G401 (cell line): ENCODE measurements around the gene ADAMTS18. TPM values are rescaled to one million over a fixed set of nuclear protein-coding genes. Genes with fewer than 3 reads are reported as not detected.
"Not testable (repeated sequence)": the region's sequence is repeated elsewhere in the genome, so short reads cannot be mapped to it uniquely, and the experiment has no call there.

Experiments
- DNase-seq: peaks from one replicate; pipeline ENCODE4 v3.0.0-alpha.2; 2015; ENCODE audit warnings: low spot score
- in situ Hi-C: cut with HindIII; loops from 2 replicates; pipeline ENCODE4 v1.10.0; 2016; ENCODE audit warnings: low sequenced_read_pairs, mixed read lengths
- total RNA-seq: library from RNA; depleted of rRNA; stranded (reverse); fragments of >200 nt; shearing (Covaris generic); gene quantifications from 2 replicates; pipeline ENCODE4 v1.2.3, GENCODE V29; 2014; rRNA removed

ADAMTS18 gene
- total RNA-seq, 1 experiment from 2014 or later: not detected

- DNase-seq: no peak
- in situ Hi-C loops: no loop called here
Measured at GRCh38 chr16:77250400-77250799, 184.4 kb downstream of the ADAMTS18 start.

GRCh38 chr16:77246150-77246549, 188.7 kb downstream of the ADAMTS18 start:
- DNase-seq: no peak
- in situ Hi-C loops: loop anchor here (10.0 kb wide), 1 partner anchor 339 kb away; no protein-coding TSS in a partner anchor

- not testable (repeated sequence) for DNase-seq
- in situ Hi-C loops: loop anchor here (10.0 kb wide), 1 partner anchor 342 kb away; no protein-coding TSS in a partner anchor
Measured at GRCh38 chr16:77242471-77242870, 192.4 kb downstream of the ADAMTS18 start.

- DNase-seq: peak; percentile 94
- in situ Hi-C loops: no loop called here
Measured at GRCh38 chr16:77238593-77238992, 196.2 kb downstream of the ADAMTS18 start.

- DNase-seq: peak; percentile 91
- in situ Hi-C loops: no loop called here
Measured at GRCh38 chr16:77236063-77236511, 198.7 kb downstream of the ADAMTS18 start.

GRCh38 chr16:77234611-77235010, 200.2 kb downstream of the ADAMTS18 start:
- in situ Hi-C loops: no loop called here
- no peak for DNase-seq

- in situ Hi-C loops: no loop called here
- DNase-seq: no peak
Measured at GRCh38 chr16:77233799-77234519, 200.9 kb downstream of the ADAMTS18 start.

Other genes with a start within 250 kb of the ADAMTS18 start
- gene MON1B, start 243.8 kb downstream of the ADAMTS18 start, total RNA-seq: 0.92 and 2.0 TPM in 2 replicates
- not detected in 2 replicates for gene SYCE1L, start 235.6 kb downstream of the ADAMTS18 start, total RNA-seq